ENCODE data around the gene CIDEA.

DNA sequence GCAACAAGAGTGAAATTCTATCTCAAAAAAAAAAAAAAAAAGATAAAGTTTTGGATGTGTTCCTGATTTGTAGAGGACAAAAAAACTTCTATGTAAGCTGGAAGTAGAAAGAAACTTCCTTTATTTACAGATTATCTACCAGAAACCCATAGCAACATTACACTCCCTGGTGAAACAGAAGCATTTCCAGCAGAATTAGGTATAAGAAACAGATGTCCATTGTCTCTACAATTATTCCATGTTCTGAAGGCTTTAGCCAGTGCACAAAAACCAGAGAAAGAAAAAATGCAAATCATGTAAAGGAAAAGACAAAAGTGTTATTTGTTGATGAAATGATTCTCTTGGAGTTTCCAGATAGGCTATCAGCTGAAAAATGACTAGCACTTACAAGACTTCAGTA, 58.8 kb downstream of the CIDEA start:
- TF ChIP-seq, protein P1, sequence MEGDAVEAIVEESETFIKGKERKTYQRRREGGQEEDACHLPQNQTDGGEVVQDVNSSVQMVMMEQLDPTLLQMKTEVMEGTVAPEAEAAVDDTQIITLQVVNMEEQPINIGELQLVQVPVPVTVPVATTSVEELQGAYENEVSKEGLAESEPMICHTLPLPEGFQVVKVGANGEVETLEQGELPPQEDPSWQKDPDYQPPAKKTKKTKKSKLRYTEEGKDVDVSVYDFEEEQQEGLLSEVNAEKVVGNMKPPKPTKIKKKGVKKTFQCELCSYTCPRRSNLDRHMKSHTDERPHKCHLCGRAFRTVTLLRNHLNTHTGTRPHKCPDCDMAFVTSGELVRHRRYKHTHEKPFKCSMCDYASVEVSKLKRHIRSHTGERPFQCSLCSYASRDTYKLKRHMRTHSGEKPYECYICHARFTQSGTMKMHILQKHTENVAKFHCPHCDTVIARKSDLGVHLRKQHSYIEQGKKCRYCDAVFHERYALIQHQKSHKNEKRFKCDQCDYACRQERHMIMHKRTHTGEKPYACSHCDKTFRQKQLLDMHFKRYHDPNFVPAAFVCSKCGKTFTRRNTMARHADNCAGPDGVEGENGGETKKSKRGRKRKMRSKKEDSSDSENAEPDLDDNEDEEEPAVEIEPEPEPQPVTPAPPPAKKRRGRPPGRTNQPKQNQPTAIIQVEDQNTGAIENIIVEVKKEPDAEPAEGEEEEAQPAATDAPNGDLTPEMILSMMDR (IDR thresholded peaks at IDR 0.05) = no peak
- no peak for TF ChIP-seq ZFX (IDR thresholded peaks at IDR 0.05; ENCODE audit: borderline replicate concordance)
